Neural progenitor cell (in vitro differentiated cells): ENCODE results near the gene ARHGEF39. TPM values are rescaled to one million over a fixed set of nuclear protein-coding genes. Genes with fewer than 3 reads are reported as not detected.
"Not testable (repeated sequence)": the region's sequence is repeated elsewhere in the genome, so short reads cannot be mapped to it uniquely, and the experiment has no call there.

Experiments
- DNase-seq: peaks from one replicate; pipeline ENCODE4 v3.0.0-alpha.2; 2016; ENCODE audit warnings: low spot score
- H2AFZ ChIP-seq: fragments of 200-600 bp; sonication (generic); replicated peaks from 2 replicates; pipeline ENCODE4 v1.6.1; 2016; ENCODE audit warnings: antibody characterized with exemption
- H3F3A ChIP-seq: fragments of 200-600 bp; sonication (generic); 2 replicates; pipeline ENCODE4 v1.6.1; 2016; ENCODE audit warnings: antibody characterized with exemption, low read depth
- H3K27ac ChIP-seq: fragments of 200-600 bp; sonication (generic); 2 replicates; pipeline ENCODE4 v1.5.1; 2016; ENCODE audit warnings: mild to moderate bottlenecking
- H3K27me3 ChIP-seq: fragments of 200-600 bp; sonication (generic); 2 replicates; pipeline ENCODE4 v1.6.1; 2016; ENCODE audit warnings: mild to moderate bottlenecking, moderate library complexity
- H3K36me3 ChIP-seq: fragments of 200-600 bp; sonication (generic); 2 replicates; pipeline ENCODE4 v1.5.1; 2016
- H3K4me1 ChIP-seq: fragments of 200-600 bp; sonication (generic); 2 replicates; pipeline ENCODE4 v1.6.1; 2016; ENCODE audit warnings: mixed run types
- H3K4me2 ChIP-seq: fragments of 200-600 bp; sonication (generic); 2 replicates; pipeline ENCODE4 v1.6.1; 2016
- H3K4me3 ChIP-seq: fragments of 200-600 bp; sonication (generic); 2 replicates; pipeline ENCODE4 v1.5.1; 2016
- H3K79me2 ChIP-seq: fragments of 200-600 bp; sonication (generic); 2 replicates; pipeline ENCODE4 v1.6.1; 2016; ENCODE audit warnings: low read depth
- H3K9ac ChIP-seq: fragments of 200-600 bp; sonication (generic); 2 replicates; pipeline ENCODE4 v1.6.1; 2016
- H3K9me3 ChIP-seq: fragments of 200-600 bp; sonication (generic); 2 replicates; pipeline ENCODE4 v1.5.1; 2016; ENCODE audit warnings: low read depth
- H4K20me1 ChIP-seq: fragments of 200-600 bp; sonication (generic); 2 replicates; pipeline ENCODE4 v1.6.1; 2016; ENCODE audit warnings: low read depth
- H3K27ac Mint-ChIP-seq: 3 replicates; pipeline ENCODE4 v1.8.0; 2021; ENCODE audit warnings: mixed read lengths
- H3K27me3 Mint-ChIP-seq: 2 replicates; pipeline ENCODE4 v1.8.0; 2022; ENCODE audit warnings: low read depth, mild to moderate bottlenecking, inconsistent platforms, moderate library complexity, mixed read lengths; ENCODE audit not compliant: insufficient read depth
- H3K36me3 Mint-ChIP-seq: 3 replicates; pipeline ENCODE4 v1.8.0; 2021; ENCODE audit warnings: mixed read lengths
- H3K4me1 Mint-ChIP-seq: 3 replicates; pipeline ENCODE4 v1.8.0; 2021; ENCODE audit warnings: mixed read lengths
- H3K4me3 Mint-ChIP-seq: 3 replicates; pipeline ENCODE4 v1.8.0; 2021; ENCODE audit warnings: mild to moderate bottlenecking, moderate library complexity, mixed read lengths
- H3K9me3 Mint-ChIP-seq: 3 replicates; pipeline ENCODE4 v1.8.0; 2020; ENCODE audit warnings: mixed read lengths
- EZH2 ChIP-seq: fragments of 200-600 bp; sonication (generic); IDR thresholded peaks from 2 replicates; pipeline ENCODE4 v1.6.1; 2017; ENCODE audit warnings: antibody characterized with exemption, mild to moderate bottlenecking, moderate library complexity
- EZH2phosphoT487 ChIP-seq: fragments of 200-600 bp; sonication (generic); IDR thresholded peaks from 2 replicates; pipeline ENCODE4 v1.6.1; 2017; ENCODE audit warnings: antibody characterized with exemption
- total RNA-seq: library from RNA; depleted of rRNA; stranded (reverse); fragments of >200 nt; gene quantifications from 2 replicates; pipeline ENCODE4 v1.2.3, GENCODE V29; 2015; ENCODE audit warnings: low replicate concordance
- TF ChIP-seq, protein P1 (sequence below): fragments of 200-600 bp; sonication (generic); IDR thresholded peaks from 2 replicates; pipeline ENCODE4 v1.5.1; 2017; ENCODE audit warnings: antibody characterized with exemption, mild to moderate bottlenecking

ARHGEF39 gene
- total RNA-seq, 1 donor from 2014 or later, result 13.2 TPM

DNA sequence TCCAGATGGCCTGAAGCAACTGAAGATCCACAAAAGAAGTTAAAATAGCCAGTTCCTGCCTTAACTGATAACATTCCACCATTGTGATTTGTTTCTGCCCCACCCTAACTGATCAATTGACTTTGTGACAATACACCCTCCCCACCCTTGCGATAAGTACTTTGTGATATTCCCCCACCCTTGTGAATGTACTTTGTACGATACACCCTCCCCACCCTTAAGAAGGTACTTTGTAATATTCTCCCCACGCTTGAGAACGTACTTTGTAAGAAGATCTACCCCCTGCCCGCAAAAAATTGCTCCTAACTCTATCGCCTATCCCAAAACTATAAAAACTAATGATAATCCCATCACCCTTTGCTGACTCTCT, 28.1 kb downstream of the ARHGEF39 start:
- H3K79me2 ChIP-seq, DNase-seq, H3K9me3 ChIP-seq, H3K4me1 ChIP-seq, H3K36me3 ChIP-seq, H3K27ac Mint-ChIP-seq, H3K4me3 ChIP-seq, H3K4me3 Mint-ChIP-seq, H3K27me3 ChIP-seq, H3K27me3 Mint-ChIP-seq, H3K4me1 Mint-ChIP-seq, H3K9ac ChIP-seq, H3F3A ChIP-seq, H3K4me2 ChIP-seq, H3K9me3 Mint-ChIP-seq, H4K20me1 ChIP-seq, H2AFZ ChIP-seq, H3K27ac ChIP-seq: not testable (repeated sequence)
- peaks cover 11% of the 10 kb centered on the region for H3K36me3 Mint-ChIP-seq

DNA sequence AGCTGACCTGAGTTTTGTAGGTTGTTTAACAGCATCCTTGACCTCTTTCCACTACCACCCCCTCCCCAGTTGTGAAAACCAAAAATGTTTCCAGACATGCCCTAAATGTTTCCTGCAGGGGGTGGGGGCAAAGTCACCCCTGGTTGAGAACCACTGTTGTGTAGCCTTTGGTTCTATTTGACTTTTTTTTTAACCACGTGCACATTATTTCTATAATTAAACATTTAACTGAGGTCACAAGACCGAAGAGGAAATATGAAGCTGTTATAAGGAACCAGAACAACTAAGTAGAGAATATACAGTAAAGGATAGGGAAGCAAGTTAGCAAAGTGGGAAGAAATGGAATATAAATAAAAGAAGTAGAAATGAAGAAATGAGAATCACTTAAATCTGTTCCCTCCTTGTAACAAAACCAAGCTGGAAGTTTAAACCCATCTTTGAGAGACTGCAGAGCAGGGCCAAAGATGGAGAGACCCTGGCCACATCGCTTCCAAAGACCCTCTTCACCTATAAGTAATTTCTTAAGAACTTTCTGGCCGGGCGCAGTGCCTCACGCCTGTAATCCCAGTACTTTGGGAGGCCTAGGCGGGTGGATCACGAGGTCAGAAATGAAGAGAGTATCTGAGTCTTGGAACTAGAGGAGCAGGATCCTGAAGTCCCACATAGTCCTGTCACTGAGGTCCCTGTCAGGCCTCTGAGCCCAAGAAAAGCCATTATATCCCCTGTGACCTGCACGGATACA, 28.7 kb downstream of the ARHGEF39 start:
- H3K27me3 Mint-ChIP-seq, result no peaks in the 10 kb centered on the region
- TF ChIP-seq EZH2phosphoT487 (no peak), EZH2 (no peak)
- TF ChIP-seq, protein P1, sequence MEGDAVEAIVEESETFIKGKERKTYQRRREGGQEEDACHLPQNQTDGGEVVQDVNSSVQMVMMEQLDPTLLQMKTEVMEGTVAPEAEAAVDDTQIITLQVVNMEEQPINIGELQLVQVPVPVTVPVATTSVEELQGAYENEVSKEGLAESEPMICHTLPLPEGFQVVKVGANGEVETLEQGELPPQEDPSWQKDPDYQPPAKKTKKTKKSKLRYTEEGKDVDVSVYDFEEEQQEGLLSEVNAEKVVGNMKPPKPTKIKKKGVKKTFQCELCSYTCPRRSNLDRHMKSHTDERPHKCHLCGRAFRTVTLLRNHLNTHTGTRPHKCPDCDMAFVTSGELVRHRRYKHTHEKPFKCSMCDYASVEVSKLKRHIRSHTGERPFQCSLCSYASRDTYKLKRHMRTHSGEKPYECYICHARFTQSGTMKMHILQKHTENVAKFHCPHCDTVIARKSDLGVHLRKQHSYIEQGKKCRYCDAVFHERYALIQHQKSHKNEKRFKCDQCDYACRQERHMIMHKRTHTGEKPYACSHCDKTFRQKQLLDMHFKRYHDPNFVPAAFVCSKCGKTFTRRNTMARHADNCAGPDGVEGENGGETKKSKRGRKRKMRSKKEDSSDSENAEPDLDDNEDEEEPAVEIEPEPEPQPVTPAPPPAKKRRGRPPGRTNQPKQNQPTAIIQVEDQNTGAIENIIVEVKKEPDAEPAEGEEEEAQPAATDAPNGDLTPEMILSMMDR, result no peak

DNA sequence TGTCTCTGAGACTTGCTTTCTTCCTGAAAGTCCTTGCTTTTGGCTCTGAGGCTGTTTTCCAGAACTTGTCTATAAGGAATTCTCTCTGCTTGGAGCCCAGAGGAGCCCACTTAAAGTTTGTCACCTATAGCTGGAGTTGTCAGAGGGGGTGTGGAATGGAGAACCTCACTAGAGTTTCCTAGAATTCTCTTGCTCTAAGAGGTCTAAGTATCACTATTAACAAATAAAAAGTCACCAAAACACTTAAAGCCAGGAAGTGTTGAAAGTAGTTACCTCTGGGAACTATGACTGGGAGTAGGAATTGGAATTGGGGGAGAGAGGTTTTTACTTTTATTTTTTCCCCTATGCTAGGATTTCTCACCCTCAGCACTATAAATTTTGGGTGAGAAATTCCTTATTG, 29.3 kb downstream of the ARHGEF39 start:
- Histone ChIP-seq H3F3A (no peaks in the 10 kb centered on the region), H3K36me3 (no peaks in the 10 kb centered on the region), H3K4me3 (no peak overlapping the region), H3K27me3 (no peaks in the 10 kb centered on the region), H3K4me1 (no peaks in the 10 kb centered on the region), H3K9me3 (no peaks in the 10 kb centered on the region), H3K4me2 (no peak overlapping the region), H3K9ac (no peak overlapping the region), H3K27ac (no peak overlapping the region), H4K20me1 (no peaks in the 10 kb centered on the region), H2AFZ (no peak overlapping the region), H3K79me2 (no peaks in the 10 kb centered on the region)
- H3K27ac Mint-ChIP-seq, result no peak overlapping the region
- DNase-seq, result no peak
- no peaks in the 10 kb centered on the region for H3K27me3 Mint-ChIP-seq
- peaks cover 3% of the 10 kb centered on the region for H3K36me3 Mint-ChIP-seq
- TF ChIP-seq EZH2phosphoT487 (no peak), EZH2 (no peak)
- TF ChIP-seq, protein P1, result no peak
- H3K9me3 Mint-ChIP-seq, result peaks cover 3% of the 10 kb centered on the region
- H3K4me1 Mint-ChIP-seq, result no peaks in the 10 kb centered on the region
- no peak overlapping the region for H3K4me3 Mint-ChIP-seq

More for the DNA sequence above, 28.7 kb downstream of the ARHGEF39 start:
- Histone ChIP-seq H3K79me2 (no peaks in the 10 kb centered on the region), H2AFZ (no peak overlapping the region), H3K4me3 (no peak overlapping the region), H3K4me2 (no peak overlapping the region), H3K27ac (no peak overlapping the region), H3K36me3 (no peaks in the 10 kb centered on the region), H3K27me3 (no peaks in the 10 kb centered on the region), H4K20me1 (no peaks in the 10 kb centered on the region), H3K9ac (no peak overlapping the region), H3K9me3 (no peaks in the 10 kb centered on the region), H3K4me1 (no peaks in the 10 kb centered on the region), H3F3A (no peaks in the 10 kb centered on the region)
- no peak for DNase-seq
- Mint-ChIP-seq H3K36me3 (peaks cover 7% of the 10 kb centered on the region), H3K27ac (no peak overlapping the region), H3K4me1 (no peaks in the 10 kb centered on the region), H3K9me3 (peaks cover 6% of the 10 kb centered on the region), H3K4me3 (no peak overlapping the region)

- no peak overlapping the region for H3K27ac ChIP-seq
- no peak overlapping the region for H2AFZ ChIP-seq
- no peak for DNase-seq
- H3K9me3 ChIP-seq, result no peaks in the 10 kb centered on the region
- Mint-ChIP-seq H3K27ac (no peak overlapping the region), H3K9me3 (no peaks in the 10 kb centered on the region), H3K36me3 (no peaks in the 10 kb centered on the region), H3K4me1 (no peaks in the 10 kb centered on the region), H3K4me3 (no peak overlapping the region), H3K27me3 (no peaks in the 10 kb centered on the region)
- H3K27me3 ChIP-seq, result no peaks in the 10 kb centered on the region
- no peak overlapping the region for H3K4me3 ChIP-seq
- TF ChIP-seq EZH2phosphoT487 (no peak), EZH2 (no peak)
- TF ChIP-seq, protein P1, result no peak
- H3K79me2 ChIP-seq, result no peaks in the 10 kb centered on the region
- H3K4me1 ChIP-seq, result no peaks in the 10 kb centered on the region
- H3K4me2 ChIP-seq, result no peak overlapping the region
- H4K20me1 ChIP-seq, result no peaks in the 10 kb centered on the region
- no peaks in the 10 kb centered on the region for H3F3A ChIP-seq
- no peak overlapping the region for H3K9ac ChIP-seq
- no peaks in the 10 kb centered on the region for H3K36me3 ChIP-seq
These were observed 35.4 kb downstream of the ARHGEF39 start for GRCh38 chr9:35629597-35629996.
